DOHH2 (cell line): ENCODE measurements around the gene GAMT.

Source experiments
- CTCF ChIP-seq: fragments of 200-600 bp; sonication (generic); IDR thresholded peaks from one replicate; pipeline ENCODE4 v1.5.1; 2014; ENCODE audit warnings: antibody characterized with exemption, mild to moderate bottlenecking, low read depth, low read length; ENCODE audit not compliant: poor library complexity, severe bottlenecking
- EZH2phosphoT487 ChIP-seq: fragments of 200-600 bp; sonication (generic); IDR thresholded peaks from 2 replicates; pipeline ENCODE4 v1.6.1; 2017; ENCODE audit warnings: borderline replicate concordance, mild to moderate bottlenecking, antibody characterized with exemption, low read length, moderate library complexity, mixed read lengths

- TF ChIP-seq CTCF = no peak
- TF ChIP-seq EZH2phosphoT487 = no peak
Measured at GRCh38 chr19:1396768-1397679, 4.3 kb downstream of the GAMT start.
